ENCODE measurements around the gene PTBP1. TPM values are rescaled to one million over a fixed set of nuclear protein-coding genes. Genes with fewer than 3 reads are reported as not detected.

Gene PTBP1
- total and polyA plus RNA-seq, 2 donors (not counting 3 experiments of a cell fraction or from before 2014, with no cell fraction given) = 382 to 623 TPM

DNA sequence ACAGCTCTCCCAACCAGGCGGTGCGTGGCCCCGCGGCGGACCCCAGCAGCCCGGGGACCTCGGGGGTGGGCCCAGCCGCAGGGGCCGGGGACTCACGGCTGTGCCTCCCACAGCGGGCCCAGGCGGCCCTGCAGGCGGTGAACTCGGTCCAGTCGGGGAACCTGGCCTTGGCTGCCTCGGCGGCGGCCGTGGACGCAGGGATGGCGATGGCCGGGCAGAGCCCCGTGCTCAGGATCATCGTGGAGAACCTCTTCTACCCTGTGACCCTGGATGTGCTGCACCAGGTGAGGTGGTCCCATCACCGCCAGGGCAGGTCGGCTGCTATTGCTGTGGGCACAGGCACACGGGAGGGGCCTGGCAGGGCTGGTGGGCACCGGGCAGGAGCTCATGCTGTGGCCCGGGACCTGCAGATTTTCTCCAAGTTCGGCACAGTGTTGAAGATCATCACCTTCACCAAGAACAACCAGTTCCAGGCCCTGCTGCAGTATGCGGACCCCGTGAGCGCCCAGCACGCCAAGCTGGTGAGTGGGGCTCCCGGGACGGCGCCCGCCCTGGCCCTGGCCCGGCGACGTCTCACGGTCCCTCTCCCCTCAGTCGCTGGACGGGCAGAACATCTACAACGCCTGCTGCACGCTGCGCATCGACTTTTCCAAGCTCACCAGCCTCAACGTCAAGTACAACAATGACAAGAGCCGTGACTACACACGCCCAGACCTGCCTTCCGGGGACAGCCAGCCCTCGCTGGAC lies 7.3 kb downstream of the PTBP1 start:
- H3K79me2 ChIP-seq (ENCODE audit: control insufficient read depth, insufficient read depth, low read length) = peaks cover 93% of the 10 kb centered on the region
- H3K4me3 ChIP-seq (replicated peaks in 1 of 3; ENCODE audit: insufficient read depth in 1 of 3, low read depth in 1 of 3, low read length in 3 of 3) = no peak overlapping the region
- no peak overlapping the region for H3K9ac ChIP-seq (replicated peaks; ENCODE audit: extremely low read depth, insufficient read depth, low read length)
- POLR2A ChIA-PET = no interaction called here
- BruUV-seq (replicated peaks) = TSS peak; percentile 10
- no peak overlapping the region for H3K4me2 ChIP-seq (ENCODE audit: insufficient read depth, low read length)
- FAIRE-seq (no peak), DNase-seq (ENCODE audit: low read depth, low spot score) (no peak)
- H3K27ac ChIP-seq (ENCODE audit: insufficient read depth, low read depth, low read length) = no peak overlapping the region
- no peak for TF ChIP-seq POLR2A (IDR thresholded peaks at IDR 0.05; ENCODE audit: low read depth, low read length)
- TF ChIP-seq, protein P1, sequence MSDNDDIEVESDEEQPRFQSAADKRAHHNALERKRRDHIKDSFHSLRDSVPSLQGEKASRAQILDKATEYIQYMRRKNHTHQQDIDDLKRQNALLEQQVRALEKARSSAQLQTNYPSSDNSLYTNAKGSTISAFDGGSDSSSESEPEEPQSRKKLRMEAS (IDR thresholded peaks at IDR 0.05; ENCODE audit: insufficient read depth, insufficient read length) = no peak
- no peak for TF ChIP-seq FOS (IDR thresholded peaks at IDR 0.05; ENCODE audit: borderline replicate concordance, insufficient read depth, low read length)
- TF ChIP-seq, protein P2, sequence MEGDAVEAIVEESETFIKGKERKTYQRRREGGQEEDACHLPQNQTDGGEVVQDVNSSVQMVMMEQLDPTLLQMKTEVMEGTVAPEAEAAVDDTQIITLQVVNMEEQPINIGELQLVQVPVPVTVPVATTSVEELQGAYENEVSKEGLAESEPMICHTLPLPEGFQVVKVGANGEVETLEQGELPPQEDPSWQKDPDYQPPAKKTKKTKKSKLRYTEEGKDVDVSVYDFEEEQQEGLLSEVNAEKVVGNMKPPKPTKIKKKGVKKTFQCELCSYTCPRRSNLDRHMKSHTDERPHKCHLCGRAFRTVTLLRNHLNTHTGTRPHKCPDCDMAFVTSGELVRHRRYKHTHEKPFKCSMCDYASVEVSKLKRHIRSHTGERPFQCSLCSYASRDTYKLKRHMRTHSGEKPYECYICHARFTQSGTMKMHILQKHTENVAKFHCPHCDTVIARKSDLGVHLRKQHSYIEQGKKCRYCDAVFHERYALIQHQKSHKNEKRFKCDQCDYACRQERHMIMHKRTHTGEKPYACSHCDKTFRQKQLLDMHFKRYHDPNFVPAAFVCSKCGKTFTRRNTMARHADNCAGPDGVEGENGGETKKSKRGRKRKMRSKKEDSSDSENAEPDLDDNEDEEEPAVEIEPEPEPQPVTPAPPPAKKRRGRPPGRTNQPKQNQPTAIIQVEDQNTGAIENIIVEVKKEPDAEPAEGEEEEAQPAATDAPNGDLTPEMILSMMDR (IDR thresholded peaks at IDR 0.05; ENCODE audit: extremely low read depth in 1 of 2, insufficient read depth in 1 of 2, low read depth in 1 of 2, low read length in 2 of 2) = no peak
- TF ChIP-seq GATA2 (IDR thresholded peaks at IDR 0.05; ENCODE audit: insufficient read depth, insufficient read length, low read depth, low read length) = no peak
- no peak for TF ChIP-seq JUN (IDR thresholded peaks at IDR 0.05; ENCODE audit: borderline replicate concordance, insufficient read depth, insufficient read length, low read depth)
- no peak for TF ChIP-seq POLR2AphosphoS5 (IDR thresholded peaks at IDR 0.05; ENCODE audit: insufficient read depth, low read depth, low read length)
- no peak for TF ChIP-seq MYC (IDR thresholded peaks at IDR 0.05; ENCODE audit: low read depth, low read length)
- no peak for TF ChIP-seq EZH2 (IDR thresholded peaks at IDR 0.05; ENCODE audit: borderline replicate concordance, low read depth, low read length, severe bottlenecking)
- no peaks in the 10 kb centered on the region for H3K9me3 ChIP-seq (replicated peaks; ENCODE audit: control insufficient read depth, insufficient read depth, low read length)
- dilution Hi-C loops (cut with MboI; ENCODE audit: extremely low pct_ligation_motif_present, low sequenced_read_pairs) = no loop called here
- H3K27me3 ChIP-seq (ENCODE audit: control insufficient read depth in 2 of 2, insufficient read depth in 2 of 2, low read length in 2 of 2) = no peaks in the 10 kb centered on the region
- no peaks in the 10 kb centered on the region for H3K9me1 ChIP-seq (replicated peaks; ENCODE audit: control insufficient read depth, extremely low read depth, insufficient read depth, low read length)
- no peaks in the 10 kb centered on the region for H4K20me1 ChIP-seq (replicated peaks; ENCODE audit: control insufficient read depth, extremely low read depth, insufficient read depth, low read length)
- CTCF ChIA-PET = interaction anchor here (1.0 to 5.5 kb wide), 2 partner anchors 34 to 59 kb away, joined by 4 to 32 read pairs; no protein-coding TSS in a partner anchor
- intact Hi-C loops (cut with micrococcal nuclease) = no loop called here
- no peak overlapping the region for H2AFZ ChIP-seq (ENCODE audit: low read depth, low read length)
- peaks cover 30% of the 10 kb centered on the region for H3K4me1 ChIP-seq (ENCODE audit: control insufficient read depth, extremely low read depth, insufficient read depth, low read length)
- H3K36me3 ChIP-seq (ENCODE audit: control insufficient read depth in 2 of 2, extremely low read depth in 1 of 2, insufficient read depth in 2 of 2, low read length in 2 of 2) = peaks cover 53 to 71% of the 10 kb centered on the region in 2 experiments

Measured in endothelial cell of umbilical vein (primary cell).